Fibroblast of lung (primary cell): ENCODE results near the gene TSEN2.

Experiments
- CTCF ChIP-seq, 2 donors: IDR thresholded peaks in 1 of 2; conservative IDR thresholded peaks in 1 of 2; 1 replicate in 1 of 2; 2 replicates in 1 of 2; pipeline ENCODE4 v1.5.1; 2011 to 2012; ENCODE audit warnings: low read length in 2 of 2, control low read depth in 1 of 2, inconsistent platforms in 1 of 2, low read depth in 1 of 2, mild to moderate bottlenecking in 1 of 2
- EZH2 ChIP-seq: IDR thresholded peaks from 2 replicates; pipeline ENCODE4 v1.5.1; 2012; ENCODE audit warnings: low read length, control low read depth, mild to moderate bottlenecking; ENCODE audit errors: missing control alignments

GRCh38 chr3:12440927-12441714 lies 43.2 kb upstream of the TSEN2 start:
- TF ChIP-seq CTCF (conservative IDR thresholded peaks at IDR 0.05 in 1 of 2, IDR thresholded peaks at IDR 0.05 in 1 of 2; ENCODE audit: low read depth in 1 of 2, low read length in 2 of 2) (no peak), EZH2 (no peak)
